ENCODE data around the gene NT5DC1. TPM values are rescaled to one million over a fixed set of nuclear protein-coding genes. Genes with fewer than 3 reads are reported as not detected.

NT5DC1 gene
- total and polyA plus RNA-seq, 12 donors, result 13.7 to 90.9 (median 36.3) TPM

- Histone ChIP-seq H3K36me3 (replicated peaks in 1 of 2) (no peaks in the 10 kb centered on the region), H3K27me3 (no peaks in the 10 kb centered on the region), H3K4me3 (no peak overlapping the region), H3K4me1 (replicated peaks in 1 of 2) (no peaks in the 10 kb centered on the region), H3K9me3 (replicated peaks in 1 of 3) (no peaks in the 10 kb centered on the region), H3K27ac (no peak overlapping the region)
- 69 to 91% (median 85%) methylated on average over 2 of the region's 2 CpGs for WGBS, 4 donors
- intact Hi-C loops (cut with DNase I), result no loop called here
- DNase-seq, result no peak
- TF ChIP-seq CTCF (IDR thresholded peaks at IDR 0.05) (no peak), POLR2A (IDR thresholded peaks at IDR 0.05) (no peak)
These were observed 26.8 kb upstream of the NT5DC1 start for GRCh38 chr6:116073765-116074440.

- intact Hi-C loops (cut with DNase I), result no loop called here
- Histone ChIP-seq H3K27me3 (no peaks in the 10 kb centered on the region), H3K4me1 (replicated peaks in 1 of 2) (no peaks in the 10 kb centered on the region), H3K4me3 (no peak overlapping the region), H3K36me3 (replicated peaks in 1 of 2) (no peaks in the 10 kb centered on the region), H3K27ac (no peak overlapping the region), H3K9me3 (replicated peaks in 1 of 3) (no peaks in the 10 kb centered on the region)
- 88 to 97% (median 95%) methylated on average over 2 of the region's 2 CpGs for WGBS, 4 donors
- TF ChIP-seq CTCF (IDR thresholded peaks at IDR 0.05) (no peak), POLR2A (IDR thresholded peaks at IDR 0.05) (no peak)
- no peak for DNase-seq
These were observed 25.8 kb upstream of the NT5DC1 start for GRCh38 chr6:116074732-116075390.

GRCh38 chr6:116078522-116078921, 22.1 kb upstream of the NT5DC1 start:
- no peaks in the 10 kb centered on the region for H3K4me1 ChIP-seq (replicated peaks in 1 of 2)
- 68 to 89% (median 83%) methylated on average over 3 of the region's 3 CpGs for WGBS, 4 donors
- DNase-seq, result no peak
- intact Hi-C loops (cut with DNase I), result no loop called here
- TF ChIP-seq POLR2A (IDR thresholded peaks at IDR 0.05), result no peak
- TF ChIP-seq CTCF (IDR thresholded peaks at IDR 0.05), result no peak
- no peaks in the 10 kb centered on the region for H3K27me3 ChIP-seq
- no peaks in the 10 kb centered on the region for H3K9me3 ChIP-seq (replicated peaks in 1 of 3)
- no peak overlapping the region for H3K27ac ChIP-seq
- no peak overlapping the region for H3K4me3 ChIP-seq
- H3K36me3 ChIP-seq (replicated peaks in 1 of 2), result no peaks in the 10 kb centered on the region

GRCh38 chr6:116078945-116079344, 21.7 kb upstream of the NT5DC1 start:
- Histone ChIP-seq H3K4me1 (replicated peaks in 1 of 2) (no peaks in the 10 kb centered on the region), H3K4me3 (no peak overlapping the region), H3K36me3 (replicated peaks in 1 of 2) (no peaks in the 10 kb centered on the region), H3K27ac (no peak overlapping the region), H3K9me3 (replicated peaks in 1 of 3) (no peaks in the 10 kb centered on the region), H3K27me3 (no peaks in the 10 kb centered on the region)
- WGBS, 4 donors, result 95 to 100% (median 98%) methylated on average over 3 of the region's 3 CpGs
- intact Hi-C loops (cut with DNase I), result no loop called here
- no peak for TF ChIP-seq POLR2A (IDR thresholded peaks at IDR 0.05)
- TF ChIP-seq CTCF (IDR thresholded peaks at IDR 0.05), result no peak
- no peak for DNase-seq

Data from adrenal gland (tissue), 12 donors.